Endothelial cell of umbilical vein (primary cell): ENCODE data around the gene FBXL22. TPM values are rescaled to one million over a fixed set of nuclear protein-coding genes. Genes with fewer than 3 reads are reported as not detected.

ENCODE experiments used
- BruUV-seq: library from RNA; stranded (reverse); fragments of 400-500 nt; replicated peaks from 2 replicates; lab custom pipeline; 2021; lab: Mats Ljungman, UMichigan
- CTCF ChIA-PET: fragments of 300-600, 350-600 bp; sonication (Branson Sonifier 250); formaldehyde crosslinking; loops from one replicate; lab custom pipeline; 2021; ENCODE audit warnings: antibody characterized with exemption, inconsistent platforms; lab: Charles Lee
- POLR2A ChIA-PET: fragments of 300-600, 350-600 bp; sonication (Branson Sonifier 250); formaldehyde crosslinking; loops from one replicate; lab custom pipeline; 2021; ENCODE audit warnings: antibody characterized with exemption, inconsistent platforms; lab: Charles Lee
- DNase-seq: peaks from one replicate; pipeline ENCODE4 v3.0.0-alpha.2; 2011; ENCODE audit warnings: low read depth, low spot score
- FAIRE-seq: peaks from 2 replicates; lab custom pipeline; 2011; peaks lifted over from hg19 to GRCh38; lab: Jason Lieb, UNC
- H2AFZ ChIP-seq: 2 replicates; pipeline ENCODE4 v1.6.0; 2012; ENCODE audit warnings: low read depth, low read length, control low read depth, inconsistent platforms
- H3K27ac ChIP-seq: 2 replicates; pipeline ENCODE4 v1.5.1; 2011; ENCODE audit warnings: low read depth, mild to moderate bottlenecking, control low read depth, low read length, moderate library complexity; ENCODE audit not compliant: insufficient read depth
- H3K27me3 ChIP-seq, 2 experiments: 2 replicates each; pipeline versions ENCODE4 v1.6.0 to v1.6.1; 2011; ENCODE audit warnings: low read length in 2 of 2, mixed read lengths in 1 of 2; ENCODE audit not compliant: control insufficient read depth in 2 of 2, insufficient read depth in 2 of 2
- H3K36me3 ChIP-seq, 2 experiments: 2 replicates in 1 of 2; 3 replicates in 1 of 2; pipeline ENCODE4 v1.5.1; 2011; ENCODE audit warnings: low read length in 2 of 2, mild to moderate bottlenecking in 1 of 2, moderate library complexity in 1 of 2; ENCODE audit not compliant: control insufficient read depth in 2 of 2, insufficient read depth in 2 of 2; ENCODE audit errors: extremely low read depth in 1 of 2
- H3K4me1 ChIP-seq: 3 replicates; pipeline ENCODE4 v1.5.1; 2011; ENCODE audit warnings: mild to moderate bottlenecking, low read length; ENCODE audit not compliant: control insufficient read depth, insufficient read depth; ENCODE audit errors: extremely low read depth
- H3K4me2 ChIP-seq: 2 replicates; pipeline ENCODE4 v1.6.1; 2011; ENCODE audit warnings: low read length, control low read depth, mixed read lengths; ENCODE audit not compliant: insufficient read depth
- H3K4me3 ChIP-seq, 3 experiments: fragments of 200-600 bp in 1 of 3; sonication (generic), shearing (Covaris generic) in 1 of 3; replicated peaks in 1 of 3; 2 replicates each; pipeline ENCODE4 v1.5.1; 2011 to 2016; ENCODE audit warnings: control low read depth in 3 of 3, low read length in 3 of 3, mild to moderate bottlenecking in 2 of 3, inconsistent platforms in 1 of 3, low read depth in 1 of 3, moderate library complexity in 1 of 3; ENCODE audit not compliant: insufficient read depth in 1 of 3
- H3K79me2 ChIP-seq: 2 replicates; pipeline ENCODE4 v1.6.0; 2012; ENCODE audit warnings: low read length, inconsistent platforms; ENCODE audit not compliant: control insufficient read depth, insufficient read depth
- H3K9ac ChIP-seq: replicated peaks from 2 replicates; pipeline ENCODE3; 2011; ENCODE audit warnings: low read length, control low read depth; ENCODE audit not compliant: insufficient read depth; ENCODE audit errors: extremely low read depth
- H3K9me1 ChIP-seq: replicated peaks from 3 replicates; pipeline ENCODE4 v1.6.0; 2011; ENCODE audit warnings: mild to moderate bottlenecking, low read length; ENCODE audit not compliant: control insufficient read depth, insufficient read depth; ENCODE audit errors: extremely low read depth
- H3K9me3 ChIP-seq: replicated peaks from 2 replicates; pipeline ENCODE4 v1.5.1; 2012; ENCODE audit warnings: low read length, inconsistent platforms; ENCODE audit not compliant: control insufficient read depth, insufficient read depth
- H4K20me1 ChIP-seq: replicated peaks from 2 replicates; pipeline ENCODE3; 2011; ENCODE audit warnings: mild to moderate bottlenecking, low read length; ENCODE audit not compliant: control insufficient read depth, insufficient read depth; ENCODE audit errors: extremely low read depth
- CTCF ChIP-seq, 2 donors: IDR thresholded peaks; 1 replicate in 1 of 2; 2 replicates in 1 of 2; pipeline ENCODE4 v1.5.1; 2011; ENCODE audit warnings: low read length in 2 of 2, mild to moderate bottlenecking in 2 of 2, moderate library complexity in 2 of 2, control low read depth in 1 of 2, inconsistent platforms in 1 of 2, low read depth in 1 of 2; ENCODE audit not compliant: insufficient read depth in 1 of 2; ENCODE audit errors: extremely low read depth in 1 of 2
- EZH2 ChIP-seq: IDR thresholded peaks from 2 replicates; pipeline ENCODE4 v1.6.1; 2012; ENCODE audit warnings: borderline replicate concordance, low read depth, mild to moderate bottlenecking, moderate library complexity, low read length, inconsistent platforms; ENCODE audit not compliant: severe bottlenecking
- FOS ChIP-seq: IDR thresholded peaks from 2 replicates; pipeline ENCODE4 v1.6.1; 2011; ENCODE audit warnings: mild to moderate bottlenecking, low read length, moderate library complexity, borderline replicate concordance; ENCODE audit not compliant: insufficient read depth
- GATA2 ChIP-seq: IDR thresholded peaks from 2 replicates; pipeline ENCODE4 v1.7.0; 2011; ENCODE audit warnings: low read depth, mild to moderate bottlenecking, moderate library complexity, mixed read lengths, low read length; ENCODE audit not compliant: insufficient read length, insufficient read depth
- JUN ChIP-seq: IDR thresholded peaks from 2 replicates; pipeline ENCODE4 v1.6.1; 2011; ENCODE audit warnings: borderline replicate concordance, low read depth; ENCODE audit not compliant: insufficient read length, insufficient read depth
- MAX ChIP-seq: IDR thresholded peaks from 2 replicates; pipeline ENCODE4 v1.6.1; 2011; ENCODE audit not compliant: insufficient read depth, insufficient read length
- MYC ChIP-seq: IDR thresholded peaks from one replicate; pipeline ENCODE4 v1.6.1; 2011; ENCODE audit warnings: mild to moderate bottlenecking, low read depth, low read length
- POLR2A ChIP-seq: IDR thresholded peaks from 2 replicates; pipeline ENCODE4 v1.6.1; 2012; ENCODE audit warnings: low read depth, mild to moderate bottlenecking, control low read depth, low read length
- POLR2AphosphoS5 ChIP-seq: IDR thresholded peaks from 2 replicates; pipeline ENCODE4 v1.6.1; 2012; ENCODE audit warnings: low read depth, mild to moderate bottlenecking, control low read depth, low read length, moderate library complexity; ENCODE audit not compliant: insufficient read depth
- dilution Hi-C: fragments of 300-500 bp; cut with MboI; formaldehyde crosslinking; loops from one replicate; pipeline ENCODE4 v1.15.0; 2019; ENCODE audit warnings: low sequenced_read_pairs; ENCODE audit not compliant: extremely low pct_ligation_motif_present
- intact Hi-C: fragments of 100-400 bp; cut with micrococcal nuclease; formaldehyde crosslinking; loops from one replicate; pipeline ENCODE4 v1.10.0; 2022
- polyA plus RNA-seq, 4 experiments: library from polyadenylated mRNA; depleted of rRNA in 3 of 4; stranded (reverse) in 3 of 4; unstranded in 1 of 4; fragments of >200 nt; gene quantifications; 2 replicates each; pipeline versions ENCODE4 v1.2.1 to v1.2.3, GENCODE V29; 2011 to 2012; ENCODE audit warnings: missing spikeins in 1 of 4
- total RNA-seq: library from RNA; stranded (reverse); gene quantifications from 2 replicates; pipeline ENCODE4 v1.2.3, GENCODE V29; 2021

FBXL22 gene
- total and polyA plus RNA-seq, 2 donors (not counting 3 experiments of a cell fraction or from before 2014, with no cell fraction given) = 0.06 TPM; not detected in 1

- TSS peak; percentile 25 for BruUV-seq
- peak overlapping the region; percentile 14 for H3K9ac ChIP-seq
- H3K4me1 ChIP-seq = peaks cover 10% of the 10 kb centered on the region
- peak; percentile 44 for FAIRE-seq
- peak overlapping the region; percentile 48 for H3K4me2 ChIP-seq
- H3K36me3 ChIP-seq = no peaks in the 10 kb centered on the region
- H3K79me2 ChIP-seq = no peaks in the 10 kb centered on the region
- no peak overlapping the region for H3K27ac ChIP-seq
- DNase-seq = no peak
- H3K4me3 ChIP-seq = peak overlapping the region; percentile 0 to 56 (median 12)
- dilution Hi-C loops (no loop called here), intact Hi-C loops (loop anchor here (1.0 kb wide), 2 partner anchors 95 to 113 kb away; no protein-coding TSS in a partner anchor)
- POLR2A ChIA-PET = no interaction called here
- H2AFZ ChIP-seq = peak overlapping the region; percentile 38
- no peaks in the 10 kb centered on the region for H3K9me3 ChIP-seq
- CTCF ChIA-PET = interaction anchor here (0.7 to 9.4 kb wide), 14 partner anchors 10 to 133 kb away, joined by 3 to 78 read pairs (median 8); partner anchors contain the start of gene USP3
- H3K27me3 ChIP-seq = no peaks in the 10 kb centered on the region
- H4K20me1 ChIP-seq = no peaks in the 10 kb centered on the region
- TF ChIP-seq JUN (no peak), MAX (no peak), POLR2A (no peak), CTCF (IDR thresholded peaks at IDR 0.05; ENCODE audit: extremely low read depth in 1 of 2, insufficient read depth in 1 of 2, low read depth in 1 of 2, low read length in 2 of 2) (no peak), GATA2 (no peak), FOS (no peak), EZH2 (no peak), MYC (no peak), POLR2AphosphoS5 (no peak)
- H3K9me1 ChIP-seq = no peaks in the 10 kb centered on the region
These were observed 2.9 kb downstream of the FBXL22 start for GRCh38 chr15:63600001-63600615.
